HEK293 (cell line): ENCODE measurements around the gene NYNRIN.

Experiments used
- CTCF ChIA-PET: fragments of 350-600 bp; formaldehyde crosslinking; extraction: SDS; loops from one replicate; lab custom pipeline; 2021; ENCODE audit warnings: antibody characterized with exemption; lab: Yijun Ruan, JAX
- POLR2A ChIA-PET: fragments of 300-600 bp; formaldehyde crosslinking; extraction: SDS; loops from one replicate; lab custom pipeline; 2020; ENCODE audit warnings: antibody characterized with exemption, inconsistent platforms; lab: Yijun Ruan, JAX
- H3K27ac ChIP-seq: fragments of 200-500 bp; sonication (Bioruptor generic); 2 replicates; pipeline ENCODE4 v1.5.1; 2014; ENCODE audit warnings: low read depth, low read length, control low read depth, inconsistent platforms; ENCODE audit errors: extremely low read depth
- H3K36me3 ChIP-seq, 2 experiments: fragments of 200-500 bp in 1 of 2; sonication (Bioruptor generic) in 1 of 2; 1 replicate in 1 of 2; 2 replicates in 1 of 2; pipeline ENCODE4 v1.5.1; 2014 to 2017; ENCODE audit warnings: inconsistent platforms in 2 of 2, low read length in 2 of 2; ENCODE audit not compliant: control insufficient read depth in 2 of 2, insufficient read depth in 1 of 2
- H3K4me1 ChIP-seq: fragments of 200-500 bp; sonication (Bioruptor generic); 2 replicates; pipeline ENCODE4 v1.5.1; 2014; ENCODE audit warnings: mild to moderate bottlenecking, low read length, inconsistent platforms; ENCODE audit not compliant: control insufficient read depth, insufficient read depth
- H3K4me3 ChIP-seq: 2 replicates; pipeline ENCODE4 v1.5.1; 2011; ENCODE audit warnings: low read depth, mild to moderate bottlenecking, control low read depth, low read length, moderate library complexity
- H3K9me3 ChIP-seq: fragments of 200-500 bp; sonication (Bioruptor generic); 2 replicates; pipeline ENCODE4 v1.5.1; 2014; ENCODE audit warnings: low read depth, low read length, inconsistent platforms; ENCODE audit not compliant: control insufficient read depth, insufficient read depth
- BCL11A ChIP-seq: fragments of 450-650 bp; formaldehyde crosslinking; IDR thresholded peaks from 2 replicates; pipeline ENCODE4 v1.5.1; 2016; ENCODE audit warnings: low read depth, missing biosample characterization, missing genetic modification characterization
- GFI1B ChIP-seq: fragments of 450-650 bp; formaldehyde crosslinking; IDR thresholded peaks from 2 replicates; pipeline ENCODE4 v1.5.1; 2016; ENCODE audit warnings: missing biosample characterization, missing genetic modification characterization
- GLIS2 ChIP-seq: fragments of 450-650 bp; formaldehyde crosslinking; IDR thresholded peaks from 2 replicates; pipeline ENCODE4 v1.5.1; 2016; ENCODE audit warnings: missing biosample characterization, missing genetic modification characterization
- INSM2 ChIP-seq: fragments of 450-650 bp; formaldehyde crosslinking; IDR thresholded peaks from 2 replicates; pipeline ENCODE4 v1.5.1; 2016; ENCODE audit warnings: missing biosample characterization, missing genetic modification characterization
- REST ChIP-seq: fragments of 450-650 bp; formaldehyde crosslinking; IDR thresholded peaks from 2 replicates; pipeline ENCODE4 v1.5.1; 2016; ENCODE audit warnings: missing biosample characterization, missing genetic modification characterization
- ZBTB7A ChIP-seq: fragments of 450-650 bp; formaldehyde crosslinking; IDR thresholded peaks from 2 replicates; pipeline ENCODE4 v1.5.1; 2016; ENCODE audit warnings: low read depth, missing biosample characterization, missing genetic modification characterization
- ZNF114 ChIP-seq: fragments of 450-650 bp; formaldehyde crosslinking; IDR thresholded peaks from 2 replicates; pipeline ENCODE4 v1.5.0; 2017; ENCODE audit warnings: missing biosample characterization, missing genetic modification characterization
- ZNF148 ChIP-seq: fragments of 450-650 bp; formaldehyde crosslinking; IDR thresholded peaks from 2 replicates; pipeline ENCODE4 v1.5.0; 2017; ENCODE audit warnings: missing biosample characterization, missing genetic modification characterization, borderline replicate concordance
- ZNF175 ChIP-seq: fragments of 450-650 bp; formaldehyde crosslinking; IDR thresholded peaks from 2 replicates; pipeline ENCODE4 v1.5.1; 2016; ENCODE audit warnings: missing biosample characterization, missing genetic modification characterization
- ZNF341 ChIP-seq: fragments of 450-650 bp; formaldehyde crosslinking; IDR thresholded peaks from 2 replicates; pipeline ENCODE4; 2016; ENCODE audit warnings: low read depth, missing biosample characterization, missing genetic modification characterization
- ZNF350 ChIP-seq: fragments of 450-650 bp; formaldehyde crosslinking; IDR thresholded peaks from 2 replicates; pipeline ENCODE4 v1.5.0; 2017; ENCODE audit warnings: missing biosample characterization, mild to moderate bottlenecking, missing genetic modification characterization
- ZNF37A ChIP-seq: fragments of 450-650 bp; IDR thresholded peaks from 2 replicates; pipeline ENCODE4 v1.5.1; 2018; ENCODE audit warnings: missing biosample characterization, missing genetic modification characterization
- ZNF529 ChIP-seq: fragments of 450-650 bp; formaldehyde crosslinking; IDR thresholded peaks from 2 replicates; pipeline ENCODE4 v1.5.1; 2017; ENCODE audit warnings: missing genetic modification characterization, missing biosample characterization; ENCODE audit not compliant: insufficient replicate concordance
- ZNF677 ChIP-seq: fragments of 450-650 bp; IDR thresholded peaks from 2 replicates; pipeline ENCODE4 v1.5.0; 2018; ENCODE audit warnings: missing biosample characterization, mild to moderate bottlenecking, missing genetic modification characterization, moderate library complexity
- ZNF692 ChIP-seq: fragments of 450-650 bp; formaldehyde crosslinking; IDR thresholded peaks from 2 replicates; pipeline ENCODE4 v1.5.1; 2016; ENCODE audit warnings: missing biosample characterization, missing genetic modification characterization
- ZNF701 ChIP-seq: fragments of 450-650 bp; formaldehyde crosslinking; IDR thresholded peaks from 2 replicates; pipeline ENCODE4 v1.5.1; 2016; ENCODE audit warnings: missing biosample characterization, missing genetic modification characterization
- ZNF707 ChIP-seq: fragments of 450-650 bp; formaldehyde crosslinking; IDR thresholded peaks from 2 replicates; pipeline ENCODE4 v1.5.1; 2016; ENCODE audit warnings: missing biosample characterization, missing genetic modification characterization
- ZNF785 ChIP-seq: fragments of 450-650 bp; formaldehyde crosslinking; IDR thresholded peaks from 2 replicates; pipeline ENCODE4 v1.5.1; 2016; ENCODE audit warnings: missing biosample characterization, missing genetic modification characterization
- ZNF792 ChIP-seq: fragments of 450-650 bp; formaldehyde crosslinking; IDR thresholded peaks from 2 replicates; pipeline ENCODE4 v1.5.1; 2016; ENCODE audit warnings: missing biosample characterization, missing genetic modification characterization

Gene NYNRIN

GRCh38 chr14:24369463-24369862 is 29.3 kb upstream of the NYNRIN start:
- ChIA-PET POLR2A (no interaction called here), CTCF (no interaction called here)
- no peak overlapping the region for H3K4me3 ChIP-seq

GRCh38 chr14:24369907-24370687 is 28.7 kb upstream of the NYNRIN start:
- H3K4me3 ChIP-seq = no peak overlapping the region
- CTCF ChIA-PET = interaction anchor here (0.9 to 4.3 kb wide), 5 partner anchors 19 to 67 kb away, joined by 3 to 29 read pairs (median 4); partner anchors contain the start of genes CBLN3 and KHNYN
- H3K27ac ChIP-seq = no peak overlapping the region
- H3K4me1 ChIP-seq = peaks cover 21% of the 10 kb centered on the region
- peaks cover 0 to 52% of the 10 kb centered on the region in 2 experiments; a peak in 2 of 3 replicates for H3K36me3 ChIP-seq
- POLR2A ChIA-PET = interaction anchor here (3.3 kb wide), 1 partner anchor 61 kb away, joined by 22 read pairs; the partner anchor contains the start of genes CBLN3 and KHNYN
- no peaks in the 10 kb centered on the region for H3K9me3 ChIP-seq
- TF ChIP-seq GLIS2 (tag by site-specific recombination) (0 out of 2 replicates have a peak, but pooled peaks have one; percentile 4), ZNF350 (tag by site-specific recombination) (no peak), ZNF701 (tag by site-specific recombination) (no peak)

More at GRCh38 chr14:24369463-24369862, 29.3 kb upstream of the NYNRIN start:
- Histone ChIP-seq H3K36me3 (peaks cover 0 to 46% of the 10 kb centered on the region in 2 experiments; a peak in 2 of 3 replicates), H3K9me3 (no peaks in the 10 kb centered on the region), H3K27ac (no peak overlapping the region), H3K4me1 (peaks cover 22% of the 10 kb centered on the region)
- TF ChIP-seq GLIS2 (tag by site-specific recombination) (0 out of 2 replicates have a peak, but pooled peaks have one; percentile 10), GFI1B (no peak)

GRCh38 chr14:24370748-24371147 is 28.1 kb upstream of the NYNRIN start:
- TF ChIP-seq ZNF707 (tag by site-specific recombination) (no peak), REST (tag by site-specific recombination) (no peak), ZNF37A (tag by site-specific recombination) (no peak), ZNF792 (tag by site-specific recombination) (no peak), ZBTB7A (tag by site-specific recombination) (no peak), ZNF175 (tag by site-specific recombination) (no peak), ZNF341 (tag by site-specific recombination) (no peak), ZNF785 (no peak), ZNF114 (tag by site-specific recombination) (no peak), ZNF692 (no peak), INSM2 (tag by site-specific recombination) (no peak), BCL11A (tag by site-specific recombination) (no peak), ZNF677 (tag by site-specific recombination) (no peak), ZNF529 (tag by site-specific recombination) (no peak), ZNF148 (tag by site-specific recombination) (no peak)
- POLR2A ChIA-PET = interaction anchor here (3.3 kb wide), 1 partner anchor 60 kb away, joined by 22 read pairs; the partner anchor contains the start of genes CBLN3 and KHNYN
- no peak overlapping the region for H3K27ac ChIP-seq
- H3K36me3 ChIP-seq = peaks cover 0 to 59% of the 10 kb centered on the region in 2 experiments; a peak in 2 of 3 replicates
- H3K9me3 ChIP-seq = no peaks in the 10 kb centered on the region
- CTCF ChIA-PET = interaction anchor here (0.7 to 4.3 kb wide), 7 partner anchors 19 to 1295 kb away, joined by 3 to 29 read pairs (median 3); partner anchors contain the start of genes CBLN3 and KHNYN
- H3K4me3 ChIP-seq = no peak overlapping the region
- peaks cover 18% of the 10 kb centered on the region for H3K4me1 ChIP-seq
